Lower lobe of right lung (tissue), 2 donors: ENCODE data around the gene PHACTR1. TPM values are rescaled to one million over a fixed set of nuclear protein-coding genes. Genes with fewer than 3 reads are reported as not detected.
A peak's percentile ranks its signal among the peaks of the same experiment; 100 is the strongest.

Experiments
- ATAC-seq, 2 donors: fragments of 200-7000 bp; cut with Tn5 transposase; one replicate each; pipeline ENCODE4 v1.9.1; 2020 to 2022; ENCODE audit warnings: mild to moderate bottlenecking in 2 of 2, moderate library complexity in 2 of 2
- DNase-seq: peaks from one replicate; pipeline ENCODE4 v3.0.0-alpha.2; 2020
- H3K27ac ChIP-seq: fragments of 200-600 bp; one replicate; pipeline ENCODE4 v1.8.0; 2022
- H3K27me3 ChIP-seq: fragments of 200-600 bp; one replicate; pipeline ENCODE4 v1.8.0; 2022; ENCODE audit warnings: low read depth
- H3K36me3 ChIP-seq: fragments of 200-600 bp; one replicate; pipeline ENCODE4 v1.8.0; 2022; ENCODE audit warnings: mild to moderate bottlenecking
- H3K4me1 ChIP-seq: fragments of 200-600 bp; one replicate; pipeline ENCODE4 v1.8.0; 2022
- H3K4me3 ChIP-seq: fragments of 200-600 bp; one replicate; pipeline ENCODE4 v1.8.0; 2022; ENCODE audit warnings: mild to moderate bottlenecking
- H3K9me3 ChIP-seq: fragments of 200-600 bp; one replicate; pipeline ENCODE4 v1.8.0; 2022
- intact Hi-C: fragments of 100-400 bp; cut with DNase I; formaldehyde crosslinking; loops from one replicate; pipeline ENCODE4 v1.11.0; 2022
- total RNA-seq: library from RNA; stranded (reverse); fragmentation: NEBNext Ultra II Directional; extraction: Animal tissue kit (Norgen Biotek cat#: 25700); gene quantifications from one replicate; pipeline ENCODE4 v1.2.1, GENCODE V29; 2021
- TF ChIP-seq, protein P1 (sequence below): fragments of 200-600 bp; IDR thresholded peaks from one replicate; pipeline ENCODE4 v1.8.0; 2022; ENCODE audit warnings: antibody characterized with exemption, mild to moderate bottlenecking
- donor health status: DM: no; HTN: yes; CAD: no; lungs with severe emphysema.

PHACTR1 gene
- total RNA-seq, 1 donor from 2014 or later = 91.0 TPM

DNA sequence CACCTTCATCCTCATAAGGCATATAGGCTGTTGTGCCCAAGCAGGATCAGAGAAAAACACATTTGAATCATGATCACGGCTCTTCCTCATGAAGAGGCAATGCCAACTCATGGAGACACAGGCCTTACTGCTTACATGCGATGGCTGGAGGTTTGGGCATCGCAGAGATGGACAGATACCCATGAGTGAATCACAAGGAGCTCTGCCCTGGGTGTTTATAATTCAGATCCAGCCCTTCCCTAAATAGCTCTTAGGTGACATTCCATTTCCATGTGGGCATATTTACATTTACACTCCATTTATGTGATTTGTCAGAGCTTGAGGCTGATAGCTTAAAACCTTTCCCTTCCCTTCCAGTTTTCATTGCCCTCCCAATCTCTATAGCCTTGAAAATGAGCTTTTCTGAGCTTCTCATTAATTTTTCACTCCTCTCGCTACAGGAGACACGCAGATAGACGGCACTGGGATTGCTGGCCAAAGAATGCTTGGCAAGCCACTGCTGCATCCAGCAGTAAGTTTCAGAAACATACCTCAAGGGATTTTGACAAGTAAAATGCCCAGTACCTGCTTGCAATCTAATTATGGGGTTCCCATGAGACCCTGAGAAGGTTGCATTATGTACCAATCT is 362.6 kb downstream of the PHACTR1 start:
- no peak overlapping the region for H3K27ac ChIP-seq

DNA sequence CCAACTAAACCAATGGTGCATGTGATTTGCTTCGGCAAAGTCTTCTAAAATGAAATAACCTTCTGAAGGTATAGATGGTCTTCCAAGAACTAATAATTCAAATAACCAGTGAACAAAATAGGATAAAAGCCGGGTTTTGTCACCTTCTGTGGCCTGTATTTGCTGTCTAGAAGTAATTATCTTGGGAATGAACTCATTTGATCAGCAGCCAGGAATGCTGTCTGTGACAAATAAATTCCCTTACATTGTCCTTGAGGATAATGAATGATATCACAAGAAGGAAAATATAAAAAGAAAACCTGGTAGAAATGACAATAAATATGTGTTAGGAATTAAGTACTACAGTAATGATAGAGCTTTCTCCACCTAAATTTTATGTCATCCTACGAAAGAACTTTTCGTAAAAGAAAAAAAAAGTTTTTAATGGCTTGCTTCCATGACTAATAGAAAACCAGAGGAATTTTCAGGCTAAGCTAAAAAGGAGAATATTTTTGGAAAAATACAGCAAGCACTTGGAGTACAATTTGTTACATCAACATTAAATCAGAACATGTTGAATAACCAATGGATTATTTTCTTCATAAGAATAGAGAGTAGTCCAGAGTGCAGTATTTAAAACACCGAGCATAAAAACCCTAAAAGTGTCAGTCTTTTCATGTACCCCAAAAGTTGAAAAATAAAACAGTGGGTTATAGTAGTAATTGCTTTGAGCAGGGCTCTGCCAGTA is 364.1 kb downstream of the PHACTR1 start:
- DNase-seq (no peak), ATAC-seq (no peak)
- no peak overlapping the region for H3K4me3 ChIP-seq
- no peaks in the 10 kb centered on the region for H3K27me3 ChIP-seq
- intact Hi-C loops = no loop called here
- no peaks in the 10 kb centered on the region for H3K9me3 ChIP-seq
- no peaks in the 10 kb centered on the region for H3K36me3 ChIP-seq
- no peak overlapping the region for H3K27ac ChIP-seq
- peaks cover 9% of the 10 kb centered on the region for H3K4me1 ChIP-seq
- TF ChIP-seq, protein P1, sequence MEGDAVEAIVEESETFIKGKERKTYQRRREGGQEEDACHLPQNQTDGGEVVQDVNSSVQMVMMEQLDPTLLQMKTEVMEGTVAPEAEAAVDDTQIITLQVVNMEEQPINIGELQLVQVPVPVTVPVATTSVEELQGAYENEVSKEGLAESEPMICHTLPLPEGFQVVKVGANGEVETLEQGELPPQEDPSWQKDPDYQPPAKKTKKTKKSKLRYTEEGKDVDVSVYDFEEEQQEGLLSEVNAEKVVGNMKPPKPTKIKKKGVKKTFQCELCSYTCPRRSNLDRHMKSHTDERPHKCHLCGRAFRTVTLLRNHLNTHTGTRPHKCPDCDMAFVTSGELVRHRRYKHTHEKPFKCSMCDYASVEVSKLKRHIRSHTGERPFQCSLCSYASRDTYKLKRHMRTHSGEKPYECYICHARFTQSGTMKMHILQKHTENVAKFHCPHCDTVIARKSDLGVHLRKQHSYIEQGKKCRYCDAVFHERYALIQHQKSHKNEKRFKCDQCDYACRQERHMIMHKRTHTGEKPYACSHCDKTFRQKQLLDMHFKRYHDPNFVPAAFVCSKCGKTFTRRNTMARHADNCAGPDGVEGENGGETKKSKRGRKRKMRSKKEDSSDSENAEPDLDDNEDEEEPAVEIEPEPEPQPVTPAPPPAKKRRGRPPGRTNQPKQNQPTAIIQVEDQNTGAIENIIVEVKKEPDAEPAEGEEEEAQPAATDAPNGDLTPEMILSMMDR = no peak

More for the DNA sequence above, 362.6 kb downstream of the PHACTR1 start:
- TF ChIP-seq, protein P1 = no peak
- DNase-seq (no peak), ATAC-seq (peak in 1 of 2 donors; percentile 55)
- no peak overlapping the region for H3K4me3 ChIP-seq
- H3K9me3 ChIP-seq = no peaks in the 10 kb centered on the region
- H3K4me1 ChIP-seq = peaks cover 17% of the 10 kb centered on the region
- no peaks in the 10 kb centered on the region for H3K36me3 ChIP-seq
- intact Hi-C loops = no loop called here
- no peaks in the 10 kb centered on the region for H3K27me3 ChIP-seq

DNA sequence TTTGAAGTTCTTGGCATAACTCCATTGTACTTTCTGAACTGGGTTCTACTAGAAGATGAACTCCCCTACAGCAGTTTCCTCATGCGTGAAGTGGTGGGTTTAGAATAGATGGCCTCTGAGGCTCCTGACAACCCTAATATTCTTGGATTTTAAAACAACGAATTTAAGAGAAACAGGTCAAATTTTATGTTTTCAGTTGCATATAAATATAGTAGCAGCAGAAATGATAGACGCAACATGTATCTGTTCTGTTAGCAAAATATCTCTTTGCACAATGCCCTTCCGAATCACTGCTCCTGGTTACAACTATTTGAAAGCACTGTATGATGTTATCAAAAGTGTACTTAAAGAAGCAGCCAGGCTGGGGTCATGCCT is 364.6 kb downstream of the PHACTR1 start:
- intact Hi-C loops = no loop called here
- no peak overlapping the region for H3K4me3 ChIP-seq
- DNase-seq = no peak
- no peaks in the 10 kb centered on the region for H3K9me3 ChIP-seq
- no peaks in the 10 kb centered on the region for H3K36me3 ChIP-seq
- no peak overlapping the region for H3K27ac ChIP-seq
- H3K4me1 ChIP-seq = peaks cover 5% of the 10 kb centered on the region
- H3K27me3 ChIP-seq = no peaks in the 10 kb centered on the region
- ATAC-seq = no peak
- TF ChIP-seq, protein P1 = no peak

DNA sequence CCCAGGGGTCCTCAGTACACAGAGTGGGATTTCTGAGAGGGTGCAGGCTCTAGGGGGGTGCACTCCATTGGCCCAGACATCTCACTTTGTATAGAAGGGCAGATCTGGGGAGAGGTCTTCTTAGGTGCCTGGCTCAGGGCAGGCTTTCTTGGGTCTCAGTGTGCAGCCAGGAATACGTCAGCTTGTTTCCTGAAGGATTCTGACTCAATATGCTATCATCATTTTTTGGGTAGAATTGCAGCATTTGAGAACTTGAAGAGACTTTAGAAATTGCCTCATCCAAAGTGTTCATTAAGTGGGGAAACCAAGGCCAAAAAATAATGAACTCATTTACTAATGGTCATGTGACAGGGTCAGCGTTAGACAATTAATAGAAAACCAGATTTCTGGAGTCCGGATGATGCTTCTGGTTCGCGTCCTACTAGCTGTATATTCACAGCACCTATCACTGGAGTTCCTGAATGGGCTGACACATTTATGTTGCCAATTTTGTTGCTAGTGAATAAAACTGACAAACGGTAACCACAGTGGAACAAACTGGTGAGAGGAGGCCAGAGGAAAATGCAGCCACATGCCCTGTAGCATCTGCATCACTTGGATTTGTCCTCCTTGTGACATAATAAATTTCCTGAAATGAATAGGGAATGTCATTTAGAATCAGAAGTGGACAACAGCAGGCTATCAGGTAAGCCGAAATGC is 372.9 kb downstream of the PHACTR1 start:
- H3K36me3 ChIP-seq = no peaks in the 10 kb centered on the region
- DNase-seq (no peak), ATAC-seq (peak in 1 of 2 donors; percentile 18)
- intact Hi-C loops = no loop called here
- no peaks in the 10 kb centered on the region for H3K4me1 ChIP-seq
- no peak overlapping the region for H3K4me3 ChIP-seq
- no peaks in the 10 kb centered on the region for H3K27me3 ChIP-seq
- no peaks in the 10 kb centered on the region for H3K9me3 ChIP-seq
- no peak overlapping the region for H3K27ac ChIP-seq
- TF ChIP-seq, protein P1 = no peak

DNA sequence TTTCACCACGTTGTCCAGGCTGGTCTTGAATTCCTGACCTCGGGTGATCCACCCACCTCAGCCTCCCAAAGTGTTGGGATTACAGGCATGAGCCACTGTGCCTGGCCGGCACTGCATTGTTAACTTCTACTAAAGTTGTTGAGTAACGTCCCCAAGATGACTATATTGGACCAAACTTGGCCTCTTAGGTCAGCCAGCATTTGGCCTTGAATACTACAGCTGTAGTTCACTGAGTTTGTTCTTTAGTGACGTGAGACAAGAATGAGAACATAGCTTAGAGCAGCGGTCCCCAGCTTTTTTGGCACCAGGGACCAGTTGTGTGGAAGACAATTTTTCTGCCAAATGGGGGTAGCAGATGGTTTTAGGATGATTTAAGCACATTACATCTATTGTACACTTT is 374.6 kb downstream of the PHACTR1 start:
- DNase-seq (no peak), ATAC-seq (no peak)
- intact Hi-C loops = no loop called here
- TF ChIP-seq, protein P1 = no peak
- no peaks in the 10 kb centered on the region for H3K9me3 ChIP-seq
- no peak overlapping the region for H3K4me3 ChIP-seq
- H3K27ac ChIP-seq = no peak overlapping the region
- no peaks in the 10 kb centered on the region for H3K4me1 ChIP-seq
- H3K27me3 ChIP-seq = no peaks in the 10 kb centered on the region
- no peaks in the 10 kb centered on the region for H3K36me3 ChIP-seq
